GM12878 (cell line): ENCODE results near the gene AP1S3.

ENCODE experiments used
- EP300 ChIP-seq, 2 experiments: fragments of 150-350 bp in 1 of 2; IDR thresholded peaks; 2 replicates each; pipeline ENCODE4 v1.6.1; 2011 to 2012; ENCODE audit warnings: low read depth in 2 of 2, low read length in 2 of 2, borderline replicate concordance in 1 of 2, improper control_type of control experiment in 1 of 2, inconsistent platforms in 1 of 2; ENCODE audit not compliant: control insufficient read depth in 1 of 2
- ESRRA ChIP-seq: IDR thresholded peaks from 2 replicates; pipeline ENCODE4 v1.6.1; 2012; ENCODE audit warnings: mild to moderate bottlenecking, low read length, improper control_type of control experiment
- FOXK2 ChIP-seq: fragments of 450-650 bp; IDR thresholded peaks from 2 replicates; pipeline ENCODE4 v1.6.1; 2017; ENCODE audit warnings: mild to moderate bottlenecking, moderate library complexity
- HDAC6 ChIP-seq: fragments of 200-600 bp; sonication (generic); IDR thresholded peaks from one replicate; pipeline ENCODE4 v1.8.0; 2017; ENCODE audit warnings: antibody characterized with exemption; ENCODE audit not compliant: unreplicated experiment
- NBN ChIP-seq: fragments of 450-650 bp; IDR thresholded peaks from 2 replicates; pipeline ENCODE4 v1.6.1; 2016
- POLR2A ChIP-seq: IDR thresholded peaks from 2 replicates; pipeline ENCODE4 v1.6.1; 2011; ENCODE audit warnings: low read depth, mild to moderate bottlenecking, low read length
- YBX1 ChIP-seq: fragments of 450-650 bp; IDR thresholded peaks from 2 replicates; pipeline ENCODE4 v1.6.1; 2016; ENCODE audit warnings: antibody characterized with exemption
- ZZZ3 ChIP-seq: IDR thresholded peaks from 2 replicates; pipeline ENCODE4 v1.6.1; 2011; ENCODE audit warnings: low read depth; ENCODE audit not compliant: control insufficient read depth, insufficient read length
- TF ChIP-seq, protein P1 (sequence below), 3 experiments: IDR thresholded peaks in 2 of 3; conservative IDR thresholded peaks in 1 of 3; 2 replicates each; pipeline ENCODE4 v1.5.1; 2011; ENCODE audit warnings: low read depth in 3 of 3, low read length in 3 of 3, mild to moderate bottlenecking in 3 of 3, control low read depth in 2 of 3, moderate library complexity in 2 of 3, inconsistent platforms in 1 of 3, mixed read lengths in 1 of 3; ENCODE audit not compliant: control insufficient read depth in 2 of 3, insufficient read depth in 1 of 3; ENCODE audit errors: extremely low read depth in 1 of 3
- TF ChIP-seq, protein P2 (sequence below): IDR thresholded peaks from 2 replicates; pipeline ENCODE4 v1.6.1; 2011; ENCODE audit warnings: borderline replicate concordance, low read depth, mild to moderate bottlenecking, moderate library complexity, mixed read lengths, low read length; ENCODE audit not compliant: insufficient read depth; ENCODE audit errors: extremely low read length
- TF ChIP-seq, protein P3 (sequence below): IDR thresholded peaks from 2 replicates; pipeline ENCODE4 v1.6.1; 2011; ENCODE audit warnings: borderline replicate concordance, low read depth, mild to moderate bottlenecking, moderate library complexity, low read length; ENCODE audit not compliant: insufficient read depth, poor library complexity, severe bottlenecking

DNA sequence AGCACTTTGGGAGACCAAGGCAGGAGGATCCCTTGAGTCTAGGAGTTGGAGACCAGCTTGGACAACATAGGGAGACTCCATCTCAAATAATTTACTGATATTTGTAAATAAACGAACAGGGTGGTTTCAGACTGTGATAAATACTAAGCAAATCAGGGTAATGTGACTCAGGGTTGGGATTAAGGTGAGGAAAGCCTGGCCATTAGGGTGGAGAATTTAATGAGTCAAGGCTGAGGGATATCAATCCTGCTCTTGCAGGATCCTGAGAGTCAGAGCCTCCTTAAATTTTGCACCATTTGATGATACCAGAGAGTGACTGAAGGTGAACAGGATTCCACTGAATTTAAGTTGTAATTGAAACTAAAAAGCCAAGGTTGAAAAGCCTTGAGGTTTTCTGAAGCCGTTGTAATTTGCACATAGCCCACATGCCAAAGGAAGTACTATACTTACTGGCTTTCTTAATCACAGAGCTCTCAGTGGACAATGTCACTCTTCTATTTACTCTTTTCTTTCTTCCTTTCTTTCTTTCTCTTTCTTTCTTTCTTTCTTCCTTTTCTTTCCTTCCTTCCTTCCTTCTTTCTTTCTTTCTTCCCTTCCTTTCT lies 28.6 kb upstream of the AP1S3 start:
- TF ChIP-seq, protein P1, sequence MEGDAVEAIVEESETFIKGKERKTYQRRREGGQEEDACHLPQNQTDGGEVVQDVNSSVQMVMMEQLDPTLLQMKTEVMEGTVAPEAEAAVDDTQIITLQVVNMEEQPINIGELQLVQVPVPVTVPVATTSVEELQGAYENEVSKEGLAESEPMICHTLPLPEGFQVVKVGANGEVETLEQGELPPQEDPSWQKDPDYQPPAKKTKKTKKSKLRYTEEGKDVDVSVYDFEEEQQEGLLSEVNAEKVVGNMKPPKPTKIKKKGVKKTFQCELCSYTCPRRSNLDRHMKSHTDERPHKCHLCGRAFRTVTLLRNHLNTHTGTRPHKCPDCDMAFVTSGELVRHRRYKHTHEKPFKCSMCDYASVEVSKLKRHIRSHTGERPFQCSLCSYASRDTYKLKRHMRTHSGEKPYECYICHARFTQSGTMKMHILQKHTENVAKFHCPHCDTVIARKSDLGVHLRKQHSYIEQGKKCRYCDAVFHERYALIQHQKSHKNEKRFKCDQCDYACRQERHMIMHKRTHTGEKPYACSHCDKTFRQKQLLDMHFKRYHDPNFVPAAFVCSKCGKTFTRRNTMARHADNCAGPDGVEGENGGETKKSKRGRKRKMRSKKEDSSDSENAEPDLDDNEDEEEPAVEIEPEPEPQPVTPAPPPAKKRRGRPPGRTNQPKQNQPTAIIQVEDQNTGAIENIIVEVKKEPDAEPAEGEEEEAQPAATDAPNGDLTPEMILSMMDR (IDR thresholded peaks at IDR 0.05 in 2 of 3, conservative IDR thresholded peaks at IDR 0.05 in 1 of 3; ENCODE audit: control insufficient read depth in 2 of 3, extremely low read depth in 1 of 3, insufficient read depth in 1 of 3, low read depth in 3 of 3, low read length in 3 of 3): no peak
- no peak for TF ChIP-seq ZZZ3
- no peak for TF ChIP-seq NBN
- no peak for TF ChIP-seq YBX1
- no peak for TF ChIP-seq ESRRA
- TF ChIP-seq, protein P2, sequence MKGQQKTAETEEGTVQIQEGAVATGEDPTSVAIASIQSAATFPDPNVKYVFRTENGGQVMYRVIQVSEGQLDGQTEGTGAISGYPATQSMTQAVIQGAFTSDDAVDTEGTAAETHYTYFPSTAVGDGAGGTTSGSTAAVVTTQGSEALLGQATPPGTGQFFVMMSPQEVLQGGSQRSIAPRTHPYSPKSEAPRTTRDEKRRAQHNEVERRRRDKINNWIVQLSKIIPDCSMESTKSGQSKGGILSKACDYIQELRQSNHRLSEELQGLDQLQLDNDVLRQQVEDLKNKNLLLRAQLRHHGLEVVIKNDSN: no peak
- TF ChIP-seq EP300 (IDR thresholded peaks at IDR 0.05; ENCODE audit: borderline replicate concordance in 1 of 2, control insufficient read depth in 1 of 2, low read depth in 2 of 2, low read length in 2 of 2): no peak
- no peak for TF ChIP-seq POLR2A
- no peak for TF ChIP-seq HDAC6
- TF ChIP-seq, protein P3, sequence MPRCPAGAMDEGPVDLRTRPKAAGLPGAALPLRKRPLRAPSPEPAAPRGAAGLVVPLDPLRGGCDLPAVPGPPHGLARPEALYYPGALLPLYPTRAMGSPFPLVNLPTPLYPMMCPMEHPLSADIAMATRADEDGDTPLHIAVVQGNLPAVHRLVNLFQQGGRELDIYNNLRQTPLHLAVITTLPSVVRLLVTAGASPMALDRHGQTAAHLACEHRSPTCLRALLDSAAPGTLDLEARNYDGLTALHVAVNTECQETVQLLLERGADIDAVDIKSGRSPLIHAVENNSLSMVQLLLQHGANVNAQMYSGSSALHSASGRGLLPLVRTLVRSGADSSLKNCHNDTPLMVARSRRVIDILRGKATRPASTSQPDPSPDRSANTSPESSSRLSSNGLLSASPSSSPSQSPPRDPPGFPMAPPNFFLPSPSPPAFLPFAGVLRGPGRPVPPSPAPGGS: no peak
- no peak for TF ChIP-seq FOXK2
